Measurements from ENCODE around the gene MRE11. TPM values are rescaled to one million over a fixed set of nuclear protein-coding genes. Genes with fewer than 3 reads are reported as not detected.

Gene MRE11
- total and polyA plus RNA-seq, 10 of the 15 experiments (the other 5 are each of a cell fraction or from before 2014, with no cell fraction given), result 16.2 to 39.2 (median 26.9) TPM

- no peak for TF ChIP-seq SKIL (IDR thresholded peaks at IDR 0.05; ENCODE audit: low read depth, poor library complexity, severe bottlenecking)
- TF ChIP-seq BHLHE40 (IDR thresholded peaks at IDR 0.05; ENCODE audit: borderline replicate concordance in 1 of 2, low read depth in 2 of 2, low read length in 1 of 2), result no peak
- TF ChIP-seq ZNF687 (IDR thresholded peaks at IDR 0.05), result no peak
- no peak for TF ChIP-seq SRF (IDR thresholded peaks at IDR 0.05; ENCODE audit: low read depth in 2 of 2, low read length in 2 of 2)
Measured at GRCh38 chr11:94533206-94533605, 39.6 kb upstream of the MRE11 start (continued).

- in situ Hi-C loops (cut with MboI), result no loop called here
- ChIA-PET CTCF (interaction anchor here (0.7 to 3.0 kb wide), 5 partner anchors 10 to 70 kb away, joined by 3 to 13 read pairs (median 4); partner anchors contain the start of gene C11orf97), POLR2A (no interaction called here), SMC1A (ENCODE audit: uncharacterized antibody, unreplicated experiment) (interaction anchor here (0.9 to 3.1 kb wide), 2 partner anchors 15 to 71 kb away, joined by 3 to 21 read pairs; no protein-coding TSS in a partner anchor), RAD21 (ENCODE audit: unreplicated experiment) (no interaction called here)
- no peaks in the 10 kb centered on the region for H3K27me3 ChIP-seq (replicated peaks in 1 of 2; ENCODE audit: control insufficient read depth in 2 of 2, insufficient read depth in 2 of 2, low read length in 1 of 2)
- H3K79me2 ChIP-seq (ENCODE audit: control insufficient read depth, insufficient read depth, low read length), result no peaks in the 10 kb centered on the region
- H3K4me2 ChIP-seq (ENCODE audit: control insufficient read depth, insufficient read depth), result no peak overlapping the region
- H3K4me1 ChIP-seq (ENCODE audit: control insufficient read depth, insufficient read depth, low read length), result no peaks in the 10 kb centered on the region
- no peak for DNase-seq (ENCODE audit: low read depth, low spot score)
- H3K36me3 ChIP-seq (ENCODE audit: control insufficient read depth in 2 of 2, insufficient read depth in 2 of 2, low read length in 1 of 2), result no peaks in the 10 kb centered on the region
- no peak overlapping the region for H3K9ac ChIP-seq (ENCODE audit: control insufficient read depth, insufficient read depth, low read length)
- H2AFZ ChIP-seq (ENCODE audit: control insufficient read depth, low read depth, low read length), result no peak overlapping the region
- 64% methylated on average over 3 of the region's 3 CpGs for WGBS (ENCODE audit: insufficient coverage, insufficient replicate concordance, low lambda C conversion rate, missing lambda C conversion rate)
- no peak for FAIRE-seq
- no peaks in the 10 kb centered on the region for H4K20me1 ChIP-seq (ENCODE audit: control insufficient read depth, insufficient read depth)
- H3K27ac ChIP-seq (ENCODE audit: control insufficient read depth, insufficient read depth), result no peak overlapping the region
- BruUV-seq (replicated peaks), result no TSS peak
- intact Hi-C loops (cut with micrococcal nuclease; ENCODE audit: unreplicated experiment), result no loop called here
- no peaks in the 10 kb centered on the region for H3K9me3 ChIP-seq (replicated peaks; ENCODE audit: control insufficient read depth, insufficient read depth, low read length)
- no peak overlapping the region for H3K4me3 ChIP-seq
- ATAC-seq, result no peak
- TF ChIP-seq GATAD2B (conservative IDR thresholded peaks at IDR 0.05; ENCODE audit: low read depth) (no peak), BCLAF1 (IDR thresholded peaks at IDR 0.05) (no peak), IRF5 (IDR thresholded peaks at IDR 0.05; ENCODE audit: borderline replicate concordance) (no peak)
Measured at GRCh38 chr11:94532211-94532610, 38.6 kb upstream of the MRE11 start.
